NK-92 treated with Interleukin-12 subunit alpha and Interleukin-12 subunit beta, amount 100 ng/mL, for 24 hours (cell line): Measurements from ENCODE around the gene BAIAP2.

Experiments used
- DNase-seq: peaks from one replicate; lab custom pipeline; 2025; lab: John Stamatoyannopoulos, UW

Gene BAIAP2, protein sequence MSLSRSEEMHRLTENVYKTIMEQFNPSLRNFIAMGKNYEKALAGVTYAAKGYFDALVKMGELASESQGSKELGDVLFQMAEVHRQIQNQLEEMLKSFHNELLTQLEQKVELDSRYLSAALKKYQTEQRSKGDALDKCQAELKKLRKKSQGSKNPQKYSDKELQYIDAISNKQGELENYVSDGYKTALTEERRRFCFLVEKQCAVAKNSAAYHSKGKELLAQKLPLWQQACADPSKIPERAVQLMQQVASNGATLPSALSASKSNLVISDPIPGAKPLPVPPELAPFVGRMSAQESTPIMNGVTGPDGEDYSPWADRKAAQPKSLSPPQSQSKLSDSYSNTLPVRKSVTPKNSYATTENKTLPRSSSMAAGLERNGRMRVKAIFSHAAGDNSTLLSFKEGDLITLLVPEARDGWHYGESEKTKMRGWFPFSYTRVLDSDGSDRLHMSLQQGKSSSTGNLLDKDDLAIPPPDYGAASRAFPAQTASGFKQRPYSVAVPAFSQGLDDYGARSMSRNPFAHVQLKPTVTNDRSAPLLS

DNA sequence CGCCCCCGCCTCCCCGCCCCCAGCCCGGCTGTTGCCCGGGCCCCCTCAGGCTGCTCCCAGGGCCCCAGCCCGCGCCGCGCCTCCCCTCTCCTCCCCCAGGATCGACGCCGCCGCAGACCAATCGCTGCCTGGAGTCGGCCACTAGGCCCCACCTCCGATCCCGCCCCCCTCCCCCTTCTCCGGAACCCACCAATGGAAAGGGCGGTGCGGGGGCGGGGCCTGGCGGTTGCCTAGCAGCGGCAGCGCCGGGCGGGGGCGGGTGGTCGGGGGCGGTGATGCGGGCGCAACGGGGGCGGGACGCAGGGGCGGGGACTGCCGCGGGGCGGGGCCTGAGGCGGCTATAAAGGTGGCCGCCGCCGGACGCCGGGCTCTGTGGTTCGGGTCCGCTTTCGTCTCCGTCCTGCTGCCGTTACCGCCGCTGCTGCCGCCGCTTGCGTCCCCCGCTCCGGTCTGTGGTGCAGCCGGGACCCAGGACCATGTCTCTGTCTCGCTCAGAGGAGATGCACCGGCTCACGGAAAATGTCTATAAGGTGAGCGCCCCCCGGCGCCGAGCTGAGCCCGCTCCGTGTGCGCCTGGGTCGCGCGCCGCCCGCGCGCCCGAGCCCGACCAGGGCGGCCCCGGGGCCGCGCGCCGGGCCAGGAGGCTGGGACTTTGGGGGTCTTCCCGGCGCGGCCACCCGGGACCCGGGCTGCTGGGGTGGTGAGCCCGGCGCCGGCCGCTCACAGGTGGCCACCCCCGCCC, at the start of gene BAIAP2:
TSS of gene BAIAP2 (plus strand) at position 373 of the 742 bp plus-strand sequence. CDS start at position 477, 104 bp downstream.
- no peak for DNase-seq

DNA sequence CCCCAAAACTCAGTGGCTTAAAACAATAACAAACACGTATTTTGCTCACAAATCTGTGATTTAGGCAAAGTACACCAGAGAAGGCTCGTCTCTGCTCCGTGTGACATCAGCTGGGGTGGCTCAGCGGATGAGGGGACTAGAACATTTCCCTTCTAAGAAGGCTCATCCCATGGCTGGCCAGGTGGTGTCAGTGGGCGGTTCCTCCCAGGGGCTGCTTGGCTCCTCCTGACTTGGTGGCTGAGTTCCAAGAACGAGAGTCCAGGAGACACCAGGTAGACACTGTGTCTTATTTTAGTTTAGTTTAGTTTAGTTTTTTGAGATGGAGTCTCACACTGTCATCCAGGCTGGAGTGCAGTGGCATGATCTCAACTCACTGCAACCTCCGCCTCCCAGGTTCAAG, 48.9 kb upstream of the BAIAP2 start:
- DNase-seq: no peak

DNA sequence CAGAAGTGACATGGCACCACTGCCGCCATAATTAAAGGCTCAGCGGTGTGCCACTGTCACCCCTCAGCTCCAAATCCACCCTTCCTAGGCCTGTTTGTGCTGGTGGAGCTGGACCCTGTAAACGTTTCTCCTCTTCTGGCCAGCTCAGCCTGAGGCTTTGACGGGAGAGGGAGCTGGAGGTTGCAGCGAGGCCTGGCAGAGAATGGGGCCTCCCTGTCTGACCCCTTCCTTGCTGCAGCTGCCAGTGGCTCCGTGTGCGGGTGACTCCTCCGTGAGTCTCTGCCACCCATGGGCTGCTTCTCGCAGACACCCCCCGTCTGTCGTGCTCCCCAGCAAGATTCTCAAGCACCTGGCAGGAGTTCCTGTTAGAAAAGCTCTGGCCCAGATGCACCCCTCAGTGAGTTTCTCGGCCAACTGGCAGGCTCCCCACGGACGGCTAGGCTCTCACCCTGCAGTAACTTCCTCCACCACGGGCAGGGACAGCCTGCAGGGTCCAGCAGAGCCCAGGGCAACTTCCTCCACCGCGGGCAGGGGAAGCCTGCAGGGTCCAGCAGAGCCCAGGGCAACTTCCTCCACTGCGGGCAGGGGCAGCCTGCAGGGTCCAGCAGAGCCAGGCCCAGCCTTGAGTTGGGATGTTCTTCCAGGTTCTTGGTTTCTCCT, 48.0 kb upstream of the BAIAP2 start:
- no peak for DNase-seq

DNA sequence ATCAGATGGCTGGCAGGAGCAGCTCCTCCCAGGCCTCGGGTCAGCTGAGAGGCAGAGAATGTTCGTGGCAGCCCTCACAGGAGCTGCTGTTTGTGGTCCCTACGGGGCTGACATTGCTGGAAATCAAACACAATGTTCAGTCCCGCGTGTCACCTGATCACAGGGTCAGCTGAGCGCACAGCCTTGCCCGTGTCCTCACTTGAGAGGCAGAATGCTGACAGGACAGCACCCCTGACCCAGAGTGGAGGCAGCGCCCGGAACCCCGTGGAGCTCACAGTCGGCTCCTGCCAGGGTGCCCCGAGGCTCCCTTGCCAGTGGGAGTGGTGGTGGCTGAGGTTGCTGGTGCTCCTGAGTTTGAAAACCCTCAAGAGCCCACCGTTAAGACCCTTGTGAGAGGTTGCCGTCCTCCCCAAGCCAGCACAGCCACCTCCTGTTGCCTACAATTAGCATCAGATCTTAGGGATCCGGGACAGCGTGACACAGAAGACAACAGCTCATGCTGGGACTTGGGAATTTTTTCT, 47.0 kb upstream of the BAIAP2 start:
- no peak for DNase-seq

DNA sequence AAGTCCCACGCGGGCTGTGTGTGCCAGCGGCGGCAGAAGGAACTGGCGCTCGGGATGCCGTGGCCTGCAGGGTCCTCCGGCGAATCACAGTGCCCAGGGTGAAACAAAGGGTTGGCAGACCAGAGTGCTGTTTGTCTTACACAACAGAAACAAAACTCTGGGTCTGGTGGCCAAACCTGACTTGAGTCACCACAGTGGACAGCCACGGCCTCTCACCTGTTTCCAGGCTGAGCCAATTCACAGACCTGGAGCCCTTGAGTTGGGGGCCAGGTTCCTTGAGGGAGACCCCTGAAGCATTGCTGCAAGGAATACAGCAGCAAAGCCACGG, 45.4 kb upstream of the BAIAP2 start:
- no peak for DNase-seq

DNA sequence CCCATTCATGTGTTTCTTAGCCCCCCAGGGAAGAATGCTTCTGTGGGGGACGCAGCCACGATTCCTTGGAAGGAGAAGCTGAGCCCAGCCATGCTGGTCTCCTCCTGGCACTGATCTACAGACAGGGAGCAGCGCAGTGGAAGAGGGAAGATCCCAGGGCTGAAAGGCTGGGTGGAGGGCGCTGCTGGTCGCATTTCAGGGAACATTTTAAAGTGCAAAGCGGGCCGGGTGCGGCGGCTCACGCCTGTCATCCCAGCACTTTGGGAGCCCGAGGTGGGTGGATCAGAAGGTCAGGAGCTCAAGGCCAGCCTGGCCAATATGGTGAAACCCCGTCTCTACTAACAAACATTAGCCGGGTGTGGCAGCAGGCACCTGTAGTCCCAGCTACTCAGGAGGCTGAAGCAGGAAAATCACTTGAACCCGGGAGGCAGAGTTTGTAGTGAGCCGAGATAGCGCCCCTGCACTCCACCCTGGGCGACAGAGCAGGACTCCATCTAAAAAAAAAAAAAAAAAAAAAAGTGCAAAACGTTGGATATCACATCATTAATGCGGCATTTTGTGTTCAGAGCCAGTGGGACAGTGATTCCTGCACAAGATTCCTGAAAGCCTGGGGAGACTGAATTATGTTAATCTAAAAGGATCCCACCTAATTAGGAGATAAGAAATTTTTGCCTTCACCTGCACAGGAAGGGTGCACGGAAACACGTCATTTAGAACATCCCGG, 43.9 kb upstream of the BAIAP2 start:
- no peak for DNase-seq

DNA sequence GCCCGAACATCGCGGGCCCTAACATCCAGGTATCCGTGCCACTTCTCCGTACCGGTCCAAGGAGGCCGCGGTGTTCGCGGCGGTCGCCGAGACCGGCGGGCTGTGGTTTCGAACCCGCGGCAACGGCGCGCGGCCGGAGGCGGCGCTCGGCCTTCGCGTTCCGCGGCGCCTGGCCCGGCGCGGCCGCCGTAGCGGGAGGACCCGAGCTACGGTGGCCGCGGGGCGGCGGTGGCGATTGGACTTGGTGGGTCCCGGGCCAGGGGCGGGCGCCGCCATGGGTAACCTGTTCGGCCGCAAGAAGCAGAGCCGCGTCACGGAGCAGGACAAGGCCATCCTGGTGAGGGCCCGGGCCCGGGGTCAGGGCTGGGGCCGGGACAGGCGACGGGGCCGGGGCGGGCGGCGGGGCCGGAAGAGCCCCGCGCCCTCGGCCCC, 43.3 kb upstream of the BAIAP2 start, which contains the start of gene CHMP6:
TSS of gene CHMP6 (plus strand) at position 197 of the 432 bp plus-strand sequence. CDS start at position 275, 78 bp downstream.
- DNase-seq: peak; percentile 20

DNA sequence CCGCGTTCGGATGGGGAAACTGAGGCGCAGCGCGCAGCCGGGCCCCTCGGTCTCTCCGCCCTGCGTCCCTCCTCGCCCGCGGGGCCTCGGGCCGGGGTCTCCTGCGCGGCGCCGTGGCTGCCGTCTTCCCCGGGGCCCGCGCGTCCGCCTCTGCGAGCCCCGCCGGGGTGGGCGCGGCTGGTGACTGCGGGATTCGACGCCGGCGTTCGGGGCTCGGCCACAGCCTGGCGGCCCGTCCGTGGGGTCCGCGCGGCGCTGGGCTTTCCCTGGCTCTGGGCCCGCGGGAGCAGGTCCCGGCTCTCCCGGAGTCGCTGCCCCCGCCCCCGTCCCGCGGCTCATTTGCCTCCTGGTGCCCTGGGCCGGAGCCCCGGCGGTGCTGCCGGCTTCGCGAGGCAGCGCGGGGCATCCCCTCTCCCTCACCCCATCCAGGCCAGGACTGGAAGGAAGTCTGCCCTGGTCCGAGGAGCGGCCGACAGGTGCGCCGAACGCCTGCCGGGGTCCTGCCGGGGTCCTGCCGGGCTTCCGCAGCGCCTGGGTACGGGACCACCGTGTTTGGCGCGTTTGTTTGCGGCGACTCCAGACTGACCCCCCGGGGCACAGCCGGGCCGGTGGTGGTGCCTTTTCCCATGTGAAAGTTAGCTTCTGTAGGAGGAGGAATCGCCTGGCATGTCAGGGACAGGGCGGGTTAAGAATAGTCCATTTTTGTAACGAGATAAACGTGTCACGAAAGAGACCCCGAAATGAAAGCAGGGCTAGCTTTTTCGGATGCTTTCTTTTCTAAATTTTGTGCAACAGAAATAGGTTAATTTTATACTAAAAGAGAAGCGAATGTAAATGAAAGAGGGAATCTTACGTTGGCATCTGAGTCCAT, 42.6 kb upstream of the BAIAP2 start:
- DNase-seq: no peak

DNA sequence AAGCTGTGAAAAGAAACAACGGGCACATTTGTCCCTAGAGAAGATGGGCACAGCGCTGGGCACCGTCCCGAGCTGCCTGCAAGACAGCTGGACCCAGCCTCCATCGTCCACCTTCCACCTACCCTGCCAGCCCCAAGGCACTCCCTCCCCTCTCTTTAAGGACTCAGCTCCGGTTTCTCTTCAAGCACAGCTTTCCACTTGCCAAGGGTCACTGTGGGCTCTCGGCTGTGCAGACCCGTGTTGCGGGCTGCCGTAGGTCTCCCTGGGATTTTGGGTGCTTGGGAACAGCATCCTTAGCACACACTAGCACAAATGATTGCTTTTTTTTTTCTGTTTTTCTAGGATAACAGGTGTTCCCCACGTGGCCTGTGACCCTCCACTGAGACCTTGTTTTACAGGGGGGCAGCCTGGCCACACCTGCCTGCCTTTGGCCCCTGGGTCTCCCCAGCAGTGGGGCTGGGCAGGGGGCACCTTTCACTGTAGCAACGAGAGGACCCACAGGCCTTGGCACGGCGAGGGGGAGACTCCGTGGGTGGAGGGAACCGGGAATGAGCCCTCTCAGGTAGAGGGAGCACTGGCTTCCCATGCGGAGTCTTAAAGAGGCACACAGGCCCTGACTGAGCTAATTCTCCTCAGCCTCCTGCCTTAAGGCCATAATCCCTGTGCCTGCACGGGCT, 41.9 kb upstream of the BAIAP2 start:
- no peak for DNase-seq

DNA sequence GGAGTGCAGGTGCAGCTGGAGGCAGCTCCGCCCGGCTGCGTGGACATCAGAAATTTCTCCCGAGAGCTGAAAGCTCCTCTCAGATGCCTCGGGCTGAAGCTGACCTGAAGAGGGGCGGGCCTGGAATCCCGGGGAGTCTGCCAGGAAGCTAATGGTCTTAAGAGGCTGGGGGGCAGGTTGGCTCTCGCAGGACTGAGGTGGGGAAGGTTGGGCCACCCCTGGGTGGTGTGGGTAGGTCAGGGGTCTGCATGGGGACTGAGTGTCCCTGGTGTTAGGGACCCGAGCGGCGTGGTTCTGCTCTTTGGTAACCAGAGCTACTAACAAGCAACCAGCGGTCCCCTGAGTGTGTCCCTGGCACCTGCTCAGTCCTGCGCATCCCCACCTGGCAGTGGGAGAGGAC, 39.8 kb upstream of the BAIAP2 start:
- no peak for DNase-seq

DNA sequence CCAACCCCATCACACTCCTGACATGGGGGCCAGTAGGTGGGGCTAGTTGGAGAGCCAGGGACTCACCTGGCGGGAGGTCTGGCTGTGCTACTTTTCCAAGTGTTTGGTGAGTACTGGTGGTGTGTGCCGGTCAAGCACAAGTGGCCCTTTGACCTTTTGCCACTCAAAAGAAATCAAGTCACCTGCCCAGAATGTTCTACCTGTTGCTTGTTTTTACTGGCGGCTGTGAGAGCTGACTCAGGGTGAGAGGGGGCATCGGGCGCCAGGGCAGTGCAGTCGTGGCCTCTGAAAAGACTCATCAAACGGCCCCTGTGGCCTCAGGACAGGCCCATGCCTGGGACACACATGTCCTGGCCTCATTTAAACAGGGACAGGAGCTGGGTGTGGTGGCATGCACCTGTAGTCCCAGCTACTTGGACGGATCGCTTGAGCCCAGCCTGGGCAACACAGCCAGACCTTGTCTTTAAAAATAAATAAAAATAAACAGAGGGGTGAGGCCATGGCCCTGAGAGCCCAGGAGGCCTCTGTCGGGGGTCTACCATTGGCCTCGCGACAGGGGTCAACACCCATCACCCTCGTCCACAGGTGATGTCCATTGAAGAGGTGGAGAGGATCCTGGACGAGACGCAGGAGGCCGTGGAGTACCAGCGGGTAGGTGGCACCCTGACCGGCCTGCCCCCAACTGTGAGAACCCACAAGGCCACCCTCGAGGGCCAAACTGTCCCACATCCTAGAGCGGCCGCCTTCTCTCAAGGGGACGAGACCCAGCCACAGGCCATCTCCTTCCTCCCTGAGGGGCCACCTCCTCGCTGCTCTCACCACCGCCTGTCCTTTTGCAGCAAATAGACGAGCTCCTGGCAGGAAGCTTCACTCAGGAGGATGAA, 38.3 kb upstream of the BAIAP2 start:
- DNase-seq: no peak

DNA sequence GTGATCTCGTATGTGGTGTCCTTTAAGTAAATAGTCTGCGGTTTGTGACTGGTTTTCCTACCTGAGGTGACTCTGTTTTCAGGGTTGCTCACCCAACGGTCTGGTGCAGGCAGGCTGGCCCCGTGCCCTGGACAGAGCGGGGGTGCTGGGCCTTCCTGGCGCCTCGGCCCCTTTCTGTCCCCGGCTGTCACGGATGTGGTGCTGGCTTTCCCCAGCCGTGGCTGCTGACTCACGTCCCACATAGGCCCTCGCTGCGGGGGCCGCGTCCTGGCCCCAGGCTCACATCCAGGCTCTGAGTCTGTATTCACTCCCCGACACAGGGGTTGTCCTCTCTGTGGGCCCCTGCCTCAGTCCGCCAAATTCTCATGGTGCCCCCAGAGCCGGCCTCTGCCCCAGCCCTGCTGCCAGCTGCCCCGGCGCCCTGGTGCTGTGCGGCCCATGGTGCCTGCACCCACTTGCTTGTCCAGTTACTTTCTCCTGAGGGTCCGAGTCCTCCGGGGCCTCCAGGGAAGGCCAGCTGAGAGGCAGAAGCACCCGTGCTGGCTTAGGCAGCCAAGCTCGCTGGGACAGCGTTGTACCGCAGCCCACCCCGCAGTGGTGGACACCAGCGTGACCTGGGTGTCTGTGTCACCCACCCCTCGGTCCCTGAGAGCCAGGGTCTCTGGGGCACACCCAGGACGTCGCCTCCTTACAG, 37.4 kb upstream of the BAIAP2 start:
- no peak for DNase-seq

DNA sequence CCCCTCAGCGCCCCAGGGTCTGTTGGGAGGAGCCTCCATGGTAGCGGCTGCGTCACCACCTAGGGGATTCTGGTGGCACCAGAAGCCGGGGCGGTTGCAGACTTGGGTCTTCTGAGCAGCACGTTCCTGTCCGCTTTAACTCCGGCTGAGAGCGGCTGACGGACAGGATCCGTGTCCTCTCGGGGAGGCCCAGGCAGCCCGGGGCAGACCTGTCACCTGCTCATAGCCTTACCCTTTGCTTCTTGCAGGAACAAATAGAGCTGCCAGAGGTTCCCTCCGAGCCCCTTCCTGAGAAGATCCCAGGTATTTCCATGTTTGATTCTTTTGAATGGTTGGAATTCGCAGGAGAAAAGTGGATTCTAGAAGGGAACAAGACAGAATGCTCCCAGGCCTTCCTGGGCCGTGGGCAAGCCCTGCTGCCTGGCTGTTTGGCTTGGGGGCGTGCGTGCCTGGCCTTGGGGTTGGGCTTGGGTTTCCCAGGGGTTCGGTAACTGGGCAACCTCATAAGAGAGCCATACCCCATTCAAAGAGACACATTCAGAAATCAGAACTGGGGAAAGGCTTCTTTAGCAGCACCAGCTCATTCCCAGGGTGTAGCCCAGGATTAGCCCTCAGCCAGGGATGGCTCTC, 36.7 kb upstream of the BAIAP2 start:
- no peak for DNase-seq

DNA sequence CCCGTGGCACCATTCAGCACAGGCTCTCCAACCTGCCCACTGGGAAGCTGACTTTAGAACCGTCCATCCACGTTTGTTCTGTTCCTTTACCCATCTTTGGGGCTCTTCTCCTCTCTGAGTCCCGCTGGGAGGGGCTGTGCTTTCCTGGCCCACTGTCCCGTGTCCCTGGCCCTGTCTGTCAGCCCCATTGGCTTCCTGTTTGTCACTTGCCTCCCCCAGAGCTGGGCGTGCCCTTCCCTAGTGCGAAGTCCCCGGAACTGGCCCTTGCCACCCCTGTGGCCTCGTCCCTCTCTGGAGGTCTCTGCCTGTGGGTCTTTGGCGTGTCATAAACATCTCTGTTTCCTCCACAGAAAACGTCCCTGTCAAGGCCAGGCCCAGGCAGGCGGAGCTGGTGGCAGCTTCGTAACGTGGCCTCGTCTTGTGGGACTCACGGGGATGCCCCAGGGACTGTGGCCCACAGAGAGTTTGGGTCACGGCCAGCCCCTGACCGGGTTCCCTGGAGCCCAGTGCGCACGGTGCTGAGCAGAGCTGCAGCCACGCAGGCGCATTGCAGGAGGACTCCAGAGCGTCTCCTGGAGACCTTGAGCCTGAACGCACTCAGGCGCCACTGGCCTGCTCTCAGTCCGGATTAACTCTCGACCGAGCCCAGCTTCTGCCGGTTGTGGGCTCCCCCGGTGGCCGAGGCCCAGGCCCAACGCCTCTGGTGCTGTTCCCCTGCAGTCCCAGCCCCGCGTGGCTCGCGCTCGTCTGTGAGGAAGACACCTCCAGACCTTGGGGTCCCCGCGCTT, 36.0 kb upstream of the BAIAP2 start:
- DNase-seq: no peak

DNA sequence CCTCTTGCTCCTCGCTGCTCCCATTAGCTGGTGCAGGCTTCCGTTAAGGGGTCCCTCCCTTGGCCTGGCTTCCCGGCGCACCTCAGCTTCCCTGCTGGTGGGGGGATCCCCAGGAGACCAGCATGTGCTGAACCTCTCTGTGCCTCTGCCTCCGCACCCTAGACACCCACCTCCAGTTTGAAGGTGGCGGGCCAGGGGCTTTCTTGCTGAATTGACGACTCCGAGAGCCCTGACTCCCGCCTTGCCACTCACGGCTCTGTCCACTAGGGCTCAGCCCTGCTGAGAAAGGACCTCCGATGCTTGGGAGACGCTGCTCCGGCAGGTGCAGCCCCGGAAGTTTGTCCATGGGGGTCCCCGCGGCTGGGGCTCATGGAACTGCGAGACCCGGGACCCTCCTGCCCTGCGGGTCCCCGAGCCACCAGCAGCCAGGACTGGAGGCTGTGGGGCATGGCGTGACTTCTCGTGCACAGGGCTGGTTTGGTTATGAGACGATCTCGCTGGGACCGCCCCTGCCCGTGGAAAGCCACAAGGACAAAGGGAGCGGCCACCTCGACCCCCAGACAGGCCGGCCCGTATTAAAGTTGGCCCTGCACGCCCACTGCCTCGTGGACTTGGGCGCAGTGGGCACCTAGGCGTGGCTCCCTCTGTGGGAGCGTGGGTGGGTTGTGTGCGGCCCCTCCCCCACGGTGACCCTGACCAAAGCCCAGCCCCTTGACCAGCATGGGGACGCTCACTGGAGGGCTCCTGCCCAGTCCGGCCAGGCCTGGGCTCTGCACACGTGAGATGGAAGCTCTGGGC, 35.2 kb upstream of the BAIAP2 start:
- DNase-seq: no peak

DNA sequence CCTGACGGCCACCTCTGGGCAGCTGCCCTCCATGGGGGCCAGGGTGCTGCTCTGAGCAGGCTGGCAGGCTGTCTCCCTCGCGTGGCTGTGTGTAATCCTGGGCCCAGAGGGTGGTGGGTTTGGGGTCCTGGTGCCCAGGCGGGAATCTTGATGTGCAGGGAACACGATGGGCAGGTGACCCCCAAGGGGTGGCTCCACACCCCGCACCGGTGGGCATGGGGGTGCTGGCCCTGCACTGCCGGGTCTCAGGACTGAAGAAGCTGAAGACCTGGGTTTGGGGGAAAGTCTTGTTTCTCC, 34.7 kb upstream of the BAIAP2 start:
- no peak for DNase-seq
